ENCODE results near the gene KLK12. TPM values are rescaled to one million over a fixed set of nuclear protein-coding genes. Genes with fewer than 3 reads are reported as not detected.

KLK12 gene
- total and polyA plus RNA-seq, 12 donors: 0.17 TPM; not detected in 11

GRCh38 chr19:51078104-51078503, 43.3 kb upstream of the KLK12 start:
- TF ChIP-seq CTCF (IDR thresholded peaks at IDR 0.05) (no peak), POLR2A (IDR thresholded peaks at IDR 0.05) (no peak)
- intact Hi-C loops (cut with DNase I): no loop called here
- H3K4me3 ChIP-seq: no peak overlapping the region
- no peak for DNase-seq
- no peaks in the 10 kb centered on the region for H3K36me3 ChIP-seq (replicated peaks in 1 of 2)
- H3K9me3 ChIP-seq (replicated peaks in 1 of 3): no peaks in the 10 kb centered on the region
- no peaks in the 10 kb centered on the region for H3K27me3 ChIP-seq
- WGBS, 4 donors: 67 to 87% (median 75%) methylated on average over 4 to 6 of the region's 6 CpGs
- no peak overlapping the region for H3K27ac ChIP-seq
- no peaks in the 10 kb centered on the region for H3K4me1 ChIP-seq (replicated peaks in 1 of 2)

GRCh38 chr19:51076631-51077213, 41.9 kb upstream of the KLK12 start:
- 71 to 79% (median 75%) methylated on average over 14 of the region's 14 CpGs for WGBS, 4 donors
- no peaks in the 10 kb centered on the region for H3K36me3 ChIP-seq (replicated peaks in 1 of 2)
- H3K27me3 ChIP-seq: no peaks in the 10 kb centered on the region
- DNase-seq: no peak
- TF ChIP-seq POLR2A (IDR thresholded peaks at IDR 0.05) (no peak), CTCF (IDR thresholded peaks at IDR 0.05) (no peak)
- H3K9me3 ChIP-seq (replicated peaks in 1 of 3): no peaks in the 10 kb centered on the region
- intact Hi-C loops (cut with DNase I): no loop called here
- no peak overlapping the region for H3K4me3 ChIP-seq
- no peaks in the 10 kb centered on the region for H3K4me1 ChIP-seq (replicated peaks in 1 of 2)
- no peak overlapping the region for H3K27ac ChIP-seq

- TF ChIP-seq CTCF (IDR thresholded peaks at IDR 0.05) (no peak), POLR2A (IDR thresholded peaks at IDR 0.05) (no peak)
- 61 to 75% (median 70%) methylated on average over 5 of the region's 5 CpGs for WGBS, 4 donors
- no peaks in the 10 kb centered on the region for H3K9me3 ChIP-seq (replicated peaks in 1 of 3)
Measured at GRCh38 chr19:51075998-51076397, 41.2 kb upstream of the KLK12 start.

GRCh38 chr19:51071095-51071405, 36.2 kb upstream of the KLK12 start:
- H3K27me3 ChIP-seq: no peaks in the 10 kb centered on the region
- no peak for TF ChIP-seq CTCF (IDR thresholded peaks at IDR 0.05)
- TF ChIP-seq POLR2A (IDR thresholded peaks at IDR 0.05): no peak
- H3K27ac ChIP-seq: no peak overlapping the region
- 48 to 60% (median 57%) methylated on average over 4 of the region's 4 CpGs for WGBS, 4 donors
- no peaks in the 10 kb centered on the region for H3K4me1 ChIP-seq (replicated peaks in 1 of 2)
- DNase-seq: no peak
- no peak overlapping the region for H3K4me3 ChIP-seq
- H3K9me3 ChIP-seq (replicated peaks in 1 of 3): no peaks in the 10 kb centered on the region
- H3K36me3 ChIP-seq (replicated peaks in 1 of 2): no peaks in the 10 kb centered on the region
- intact Hi-C loops (cut with DNase I): no loop called here

More at GRCh38 chr19:51075998-51076397, 41.2 kb upstream of the KLK12 start:
- Histone ChIP-seq H3K4me1 (replicated peaks in 1 of 2) (no peaks in the 10 kb centered on the region), H3K36me3 (replicated peaks in 1 of 2) (no peaks in the 10 kb centered on the region), H3K4me3 (no peak overlapping the region), H3K27me3 (no peaks in the 10 kb centered on the region), H3K27ac (no peak overlapping the region)
- intact Hi-C loops (cut with DNase I): no loop called here
- DNase-seq: peak in 2 of 7 donors; percentile 33 to 37

Measured in adrenal gland (tissue), 12 donors.